GM20000 (cell line): ENCODE results near the gene NCAPD2.

Source experiments
- DNase-seq: peaks from one replicate; pipeline ENCODE4 v3.0.0; 2012; ENCODE audit warnings: low spot score
- TF ChIP-seq, protein P1 (sequence below): IDR thresholded peaks from 2 replicates; pipeline ENCODE4 v1.5.1; 2012; ENCODE audit warnings: mild to moderate bottlenecking, control low read depth; ENCODE audit errors: extremely low read depth, missing control alignments

The NCAPD2 gene

DNA sequence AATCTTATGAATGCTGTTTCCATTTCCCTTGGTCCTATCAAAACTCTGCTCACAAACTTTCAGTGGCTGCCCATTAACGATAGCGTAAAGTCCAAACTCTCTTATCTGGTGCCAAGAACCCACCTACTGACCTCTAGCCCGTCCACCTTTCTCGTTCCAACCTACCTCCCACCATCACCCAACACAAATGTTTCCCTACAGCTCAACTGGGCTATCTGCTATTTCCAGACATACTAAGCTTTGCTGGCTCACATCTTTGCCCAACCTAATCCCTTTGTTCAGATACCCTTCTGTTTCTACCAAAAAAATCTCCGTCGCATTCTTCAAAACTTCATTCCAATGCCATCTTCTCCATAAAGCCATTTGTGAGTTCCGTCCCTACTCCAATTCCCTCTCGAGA, 81.7 kb downstream of the NCAPD2 start:
- DNase-seq = no peak
- TF ChIP-seq, protein P1, sequence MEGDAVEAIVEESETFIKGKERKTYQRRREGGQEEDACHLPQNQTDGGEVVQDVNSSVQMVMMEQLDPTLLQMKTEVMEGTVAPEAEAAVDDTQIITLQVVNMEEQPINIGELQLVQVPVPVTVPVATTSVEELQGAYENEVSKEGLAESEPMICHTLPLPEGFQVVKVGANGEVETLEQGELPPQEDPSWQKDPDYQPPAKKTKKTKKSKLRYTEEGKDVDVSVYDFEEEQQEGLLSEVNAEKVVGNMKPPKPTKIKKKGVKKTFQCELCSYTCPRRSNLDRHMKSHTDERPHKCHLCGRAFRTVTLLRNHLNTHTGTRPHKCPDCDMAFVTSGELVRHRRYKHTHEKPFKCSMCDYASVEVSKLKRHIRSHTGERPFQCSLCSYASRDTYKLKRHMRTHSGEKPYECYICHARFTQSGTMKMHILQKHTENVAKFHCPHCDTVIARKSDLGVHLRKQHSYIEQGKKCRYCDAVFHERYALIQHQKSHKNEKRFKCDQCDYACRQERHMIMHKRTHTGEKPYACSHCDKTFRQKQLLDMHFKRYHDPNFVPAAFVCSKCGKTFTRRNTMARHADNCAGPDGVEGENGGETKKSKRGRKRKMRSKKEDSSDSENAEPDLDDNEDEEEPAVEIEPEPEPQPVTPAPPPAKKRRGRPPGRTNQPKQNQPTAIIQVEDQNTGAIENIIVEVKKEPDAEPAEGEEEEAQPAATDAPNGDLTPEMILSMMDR = no peak
